Bone marrow (tissue), 2 donors: Measurements from ENCODE around the gene NANOS2.
A peak's percentile ranks its signal among the peaks of the same experiment; 100 is the strongest.

Experiments
- DNase-seq, 2 donors: peaks; one replicate each; lab custom pipeline; 2025; lab: John Stamatoyannopoulos, UW

The NANOS2 gene

GRCh38 chr19:45895519-45895972 lies 19.0 kb downstream of the NANOS2 start:
- DNase-seq = no peak

- DNase-seq = no peak
Measured at GRCh38 chr19:45890877-45891276, 23.7 kb downstream of the NANOS2 start.

DNA sequence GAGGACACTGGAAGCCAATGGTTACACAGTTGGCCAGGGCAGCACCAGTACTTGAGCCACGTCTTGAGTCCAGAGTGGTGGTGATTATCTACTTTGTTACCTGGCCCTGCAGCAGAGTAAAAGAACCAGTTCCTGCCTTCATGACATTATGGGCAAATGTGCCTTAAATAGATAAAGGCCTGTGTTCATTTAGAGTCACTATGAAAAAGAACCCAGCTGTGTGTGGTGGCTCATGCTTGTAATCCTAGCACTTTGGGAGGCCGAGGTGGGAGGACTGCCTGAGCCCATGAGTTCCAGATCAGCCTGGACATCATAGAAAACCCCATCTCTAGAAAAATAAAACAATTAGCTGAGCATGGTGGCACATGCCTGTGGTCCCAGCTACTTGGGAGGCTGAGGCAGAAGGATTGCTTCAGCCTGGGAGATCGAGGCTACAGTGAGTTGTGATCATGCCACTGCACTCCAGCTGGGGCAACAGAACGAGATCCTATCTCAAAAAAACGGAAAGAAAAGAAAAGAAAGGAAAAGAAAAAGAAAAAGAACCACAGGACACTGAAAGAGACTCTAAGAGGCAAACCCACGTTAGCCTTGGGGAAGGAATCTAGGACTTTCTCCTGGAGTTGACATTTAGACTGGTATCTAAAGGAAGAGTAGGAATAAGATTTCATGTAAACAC lies 25.2 kb downstream of the NANOS2 start:
- no peak for DNase-seq

DNA sequence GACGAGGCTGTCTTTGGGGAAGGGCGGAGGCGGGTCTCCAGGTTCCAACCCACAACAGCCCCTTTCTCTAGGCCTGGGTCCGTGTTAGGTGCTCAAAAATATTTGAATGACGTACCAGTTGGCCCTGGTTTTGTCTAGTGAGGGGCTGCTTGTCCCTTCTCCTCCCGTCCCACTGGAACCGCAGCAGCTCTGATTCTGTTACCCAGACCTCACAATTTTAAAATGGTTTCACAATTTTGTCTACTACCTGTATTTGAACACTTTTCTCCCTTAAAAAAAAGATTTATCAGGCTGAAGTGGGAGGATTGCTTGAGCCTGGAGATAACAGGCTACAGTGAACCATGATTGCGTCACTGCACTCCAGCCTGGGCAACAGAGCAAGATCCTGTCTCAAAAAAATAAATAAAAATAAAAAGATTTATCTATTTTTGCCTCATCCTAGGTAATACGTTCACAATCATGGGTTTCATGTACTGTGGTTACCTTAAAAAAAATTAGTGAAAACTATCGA lies 27.3 kb downstream of the NANOS2 start:
- DNase-seq = no peak

- DNase-seq = peak; percentile 76
Measured at GRCh38 chr19:45886427-45887199, 28.0 kb downstream of the NANOS2 start.

GRCh38 chr19:45885556-45886426 lies 28.8 kb downstream of the NANOS2 start, which contains the start of gene IRF2BP1:
Gene IRF2BP1 (minus strand): TSS chr19:45886141. CDS start chr19:45885774, 367 bp downstream.
- DNase-seq = peak; percentile 70 to 76

GRCh38 chr19:45884682-45885555 lies 29.7 kb downstream of the NANOS2 start:
- no peak for DNase-seq

DNA sequence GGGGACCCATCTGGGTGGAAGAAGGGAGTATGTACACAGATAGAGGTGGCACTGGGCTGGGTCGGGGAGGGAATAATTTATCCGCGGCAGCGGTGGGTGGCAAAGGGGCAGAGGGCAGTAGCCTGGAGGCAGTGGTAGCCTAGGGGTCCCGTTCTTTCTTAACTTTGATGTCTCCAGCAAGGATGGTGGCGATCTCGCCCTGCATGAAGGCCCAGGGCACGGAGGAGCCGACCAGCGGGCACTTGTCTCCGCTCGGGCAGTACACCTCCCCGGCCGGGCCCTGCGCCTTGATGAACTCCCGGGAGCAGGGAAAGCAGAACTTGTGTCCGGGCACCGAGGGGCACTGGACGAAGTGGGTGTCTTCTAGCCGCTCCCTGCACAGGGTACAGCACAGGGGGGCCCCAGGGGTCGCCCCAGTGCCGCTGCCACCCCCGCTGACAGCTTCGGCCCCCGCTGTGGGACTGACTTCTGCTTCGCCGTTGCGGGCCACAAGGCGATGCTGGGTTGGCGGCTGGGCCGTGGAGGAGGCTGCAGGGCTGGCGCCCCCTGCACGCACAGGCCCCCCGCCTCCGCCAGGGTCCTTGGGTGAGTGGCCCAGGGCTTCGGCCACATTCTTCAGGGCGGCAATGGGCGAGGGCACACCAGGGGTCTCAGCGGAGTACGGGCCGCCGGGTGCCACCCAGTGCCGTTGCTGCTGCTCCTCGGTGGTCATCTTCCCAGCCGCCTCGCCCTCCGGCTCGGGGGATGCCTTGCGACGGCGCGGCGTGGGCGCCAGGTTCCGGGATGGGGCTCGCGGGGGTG lies 30.5 kb downstream of the NANOS2 start:
- no peak for DNase-seq

GRCh38 chr19:45883586-45883880 lies 31.0 kb downstream of the NANOS2 start:
- DNase-seq = no peak

DNA sequence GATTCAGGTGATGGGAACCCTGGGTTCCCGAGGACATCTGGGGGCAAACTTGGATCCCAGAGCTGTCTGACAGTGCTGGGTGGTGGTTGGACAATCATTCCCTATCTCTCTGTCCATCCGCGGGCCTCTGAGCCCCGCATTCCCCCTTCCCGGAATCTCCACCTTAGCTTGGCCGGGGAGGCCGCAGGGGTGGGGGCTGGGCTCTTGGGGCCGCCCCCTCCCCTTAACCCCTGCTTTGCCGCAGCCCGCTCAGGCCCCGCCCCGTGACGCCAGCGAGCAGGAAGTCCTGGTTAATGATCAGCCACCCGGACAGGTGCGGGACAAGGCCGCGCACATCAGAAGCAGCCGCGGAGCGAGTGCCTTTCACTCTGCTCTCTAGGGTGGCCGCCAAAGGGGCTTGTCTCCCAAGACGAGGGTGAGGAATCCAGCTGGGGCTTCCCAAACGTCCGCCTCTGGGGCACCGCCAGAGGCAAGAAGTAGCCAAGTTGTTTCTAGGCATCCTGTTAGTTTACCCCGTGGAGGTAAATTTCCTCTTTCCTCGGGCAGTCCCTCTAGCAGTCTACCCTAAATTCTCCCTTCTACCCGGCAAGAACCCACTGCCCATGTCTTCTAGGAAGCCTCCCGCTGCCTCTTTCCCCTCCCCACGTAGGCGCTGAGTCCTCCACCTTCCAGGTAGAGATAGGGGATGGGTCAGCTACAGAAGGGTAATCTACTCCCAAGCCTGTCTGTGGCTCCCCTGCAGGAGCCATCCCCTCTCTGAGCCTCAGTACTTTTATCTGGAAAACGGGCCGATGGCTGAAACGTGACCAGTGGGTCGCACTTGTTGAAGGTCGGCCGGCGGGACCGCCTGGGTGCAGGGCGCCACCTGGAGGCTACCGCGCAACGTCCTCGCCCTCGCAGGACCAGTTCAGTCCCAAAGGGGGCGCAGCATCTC lies 31.7 kb downstream of the NANOS2 start:
- peak; percentile 52 to 67 for DNase-seq

GRCh38 chr19:45881909-45882528 lies 32.6 kb downstream of the NANOS2 start:
- DNase-seq = no peak

GRCh38 chr19:45881082-45881908 lies 33.3 kb downstream of the NANOS2 start:
- no peak for DNase-seq

- DNase-seq = no peak
Measured at GRCh38 chr19:45879971-45880370, 34.6 kb downstream of the NANOS2 start.

- DNase-seq = no peak
Measured at GRCh38 chr19:45879055-45879454, 35.5 kb downstream of the NANOS2 start.

DNA sequence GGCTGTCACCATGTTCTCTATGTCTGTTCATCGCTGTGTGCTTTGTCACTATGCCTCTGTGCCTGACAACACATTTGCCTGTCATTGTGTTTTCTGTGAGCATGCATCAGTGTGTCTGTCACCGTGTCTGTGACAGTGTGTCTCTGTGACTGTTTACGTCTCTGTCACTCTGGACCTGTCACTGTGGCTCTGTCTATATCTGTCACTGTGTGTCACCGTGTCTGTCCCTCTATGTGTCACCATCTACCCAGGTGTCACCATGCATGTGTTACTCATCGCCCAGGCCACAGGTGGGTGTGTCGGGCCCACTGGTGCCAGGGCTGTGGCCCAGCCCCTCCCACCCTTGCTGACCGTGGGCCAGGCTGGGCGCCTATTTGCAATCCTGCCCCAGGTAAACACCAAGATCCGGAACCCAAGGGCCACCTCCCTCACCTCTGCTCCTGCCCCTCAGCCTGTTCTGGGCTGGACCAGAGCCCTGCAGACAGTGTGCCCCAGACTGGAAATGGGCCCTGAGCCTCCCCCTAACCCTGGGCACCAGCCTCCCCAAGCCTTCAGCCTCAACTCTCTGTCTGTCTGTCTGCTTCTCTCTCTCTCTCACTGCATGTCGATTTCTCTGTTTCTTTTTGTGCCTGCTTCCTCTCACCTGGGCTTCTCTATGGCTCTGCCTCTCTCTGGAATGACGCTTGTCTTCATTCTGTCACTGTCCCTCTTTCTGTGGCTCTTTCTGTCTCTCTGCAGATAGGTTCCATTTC lies 36.4 kb downstream of the NANOS2 start:
- no peak for DNase-seq

- DNase-seq = no peak
Measured at GRCh38 chr19:45876411-45877197, 38.0 kb downstream of the NANOS2 start.

DNA sequence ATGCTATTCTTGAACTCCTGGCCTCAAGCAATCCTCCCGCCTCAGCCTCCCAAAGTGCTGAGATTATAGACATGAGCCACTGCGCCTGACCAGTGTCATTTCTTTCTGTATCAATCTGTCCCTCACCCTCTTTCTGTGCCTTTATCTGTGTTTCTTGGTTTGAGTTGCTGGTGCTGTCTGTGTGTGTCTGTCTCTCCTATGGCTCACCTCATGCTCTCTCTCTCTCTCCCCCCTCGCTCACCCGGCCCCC lies 38.5 kb downstream of the NANOS2 start:
- DNase-seq = no peak
